Testis (tissue), 3 donors: ENCODE data around the gene CBX8. TPM values are rescaled to one million over a fixed set of nuclear protein-coding genes. Genes with fewer than 3 reads are reported as not detected.

Experiments
- DNase-seq: peaks from one replicate; pipeline ENCODE4 v3.0.0-alpha.2; 2019
- H3K27ac ChIP-seq, 2 donors: fragments of 200-600 bp; sonication (generic); one replicate each; pipeline ENCODE4 v1.5.1; 2019
- H3K27me3 ChIP-seq: fragments of 200-600 bp; sonication (generic); one replicate; pipeline ENCODE4 v1.5.1; 2019
- H3K36me3 ChIP-seq: fragments of 200-600 bp; sonication (generic); one replicate; pipeline ENCODE4 v1.5.1; 2017; ENCODE audit warnings: low read depth; ENCODE audit errors: missing control alignments
- H3K4me1 ChIP-seq: fragments of 200-600 bp; sonication (generic); one replicate; pipeline ENCODE4 v1.5.1; 2019
- H3K4me3 ChIP-seq, 2 donors: fragments of 200-600 bp; sonication (generic); one replicate each; pipeline ENCODE4 v1.5.1; 2017 to 2019
- H3K9me3 ChIP-seq: fragments of 200-600 bp; sonication (generic); one replicate; pipeline ENCODE4 v1.5.1; 2017
- CTCF ChIP-seq, 3 experiments: fragments of 450-650 bp in 2 of 3; fragments of 200-600 bp in 1 of 3; sonication (generic) in 1 of 3; IDR thresholded peaks; one replicate each; pipeline ENCODE4 v1.5.1; 2016 to 2019; ENCODE audit warnings: antibody characterized with exemption in 3 of 3, mild to moderate bottlenecking in 2 of 3, moderate library complexity in 1 of 3
- POLR2A ChIP-seq: fragments of 450-650 bp; IDR thresholded peaks from one replicate; pipeline ENCODE4 v1.6.1; 2017; ENCODE audit warnings: antibody characterized with exemption, mild to moderate bottlenecking, moderate library complexity
- WGBS, 2 donors: methylation state at CpG; one replicate each; pipeline ENCODE4 v1.1.5; 2018; 5-methylcytosine and 5-hydroxymethylcytosine counted together
- intact Hi-C: fragments of 100-400 bp; cut with DNase I; formaldehyde crosslinking; loops from one replicate; pipeline ENCODE4 v1.15.1; 2023; ENCODE audit warnings: low total_unique reads
- polyA plus RNA-seq: library from polyadenylated mRNA; stranded (reverse); fragments of 350-450 nt; fragmentation: Illumina TruSeq; extraction: RNeasy Lipid Tissue Mini Kit (QIAGEN cat#74804); gene quantifications from one replicate; pipeline ENCODE4 v1.2.3, GENCODE V29; 2014; ENCODE audit warnings: low read depth, low replicate concordance; ENCODE audit not compliant: insufficient read depth
- total RNA-seq, 2 donors: library from RNA; depleted of rRNA; stranded (reverse); fragments of >200 nt; gene quantifications; one replicate each; pipeline ENCODE4 v1.2.3, GENCODE V29; 2016

The CBX8 gene
- total and polyA plus RNA-seq, 3 donors from 2014 or later: 13.8 to 22.4 (median 13.9) TPM

- DNase-seq: no peak
- Histone ChIP-seq H3K27me3 (peaks cover 4% of the 10 kb centered on the region), H3K27ac (peak overlapping the region; percentile 80 to 93), H3K4me3 (peak overlapping the region; percentile 57 to 75), H3K36me3 (no peaks in the 10 kb centered on the region), H3K9me3 (no peaks in the 10 kb centered on the region), H3K4me1 (peaks cover 31% of the 10 kb centered on the region)
- intact Hi-C loops: no loop called here
- TF ChIP-seq POLR2A: no peak
- no peak for TF ChIP-seq CTCF (IDR thresholded peaks at IDR 0.05)
- WGBS, 2 donors: 3 to 4% methylated on average over 30 of the region's 30 CpGs
These were observed 41.1 kb upstream of the CBX8 start for GRCh38 chr17:79837888-79838521.

- no peak overlapping the region for H3K27ac ChIP-seq
- TF ChIP-seq CTCF (IDR thresholded peaks at IDR 0.05): no peak
- no peak for TF ChIP-seq POLR2A
- no peaks in the 10 kb centered on the region for H3K9me3 ChIP-seq
- H3K4me1 ChIP-seq: peaks cover 37% of the 10 kb centered on the region
- no peaks in the 10 kb centered on the region for H3K36me3 ChIP-seq
- peak; percentile 60 for DNase-seq
- H3K4me3 ChIP-seq: peak overlapping the region in 1 of 2 donors; percentile 75
- intact Hi-C loops: no loop called here
- WGBS, 2 donors: 41% methylated on average over 17 to 41 of the region's 41 CpGs
- no peaks in the 10 kb centered on the region for H3K27me3 ChIP-seq
These were observed 40.4 kb upstream of the CBX8 start for GRCh38 chr17:79836972-79837887.

- 51% methylated on average over 18 of the region's 18 CpGs; no CpG with 5 or more reads in 1 of the 2 donors for WGBS, 2 donors
- Histone ChIP-seq H3K4me1 (peaks cover 42% of the 10 kb centered on the region), H3K27me3 (no peaks in the 10 kb centered on the region), H3K4me3 (no peak overlapping the region), H3K36me3 (no peaks in the 10 kb centered on the region), H3K27ac (no peak overlapping the region), H3K9me3 (no peaks in the 10 kb centered on the region)
- DNase-seq: no peak
- TF ChIP-seq CTCF (IDR thresholded peaks at IDR 0.05): no peak
- no peak for TF ChIP-seq POLR2A
- intact Hi-C loops: no loop called here
These were observed 39.7 kb upstream of the CBX8 start for GRCh38 chr17:79836510-79836971.

GRCh38 chr17:79835953-79836509, 39.2 kb upstream of the CBX8 start:
- TF ChIP-seq CTCF (IDR thresholded peaks at IDR 0.05) (no peak), POLR2A (no peak)
- no peaks in the 10 kb centered on the region for H3K9me3 ChIP-seq
- H3K27ac ChIP-seq: no peak overlapping the region
- intact Hi-C loops: no loop called here
- DNase-seq: no peak
- H3K36me3 ChIP-seq: no peaks in the 10 kb centered on the region
- H3K4me1 ChIP-seq: peaks cover 47% of the 10 kb centered on the region
- 58 to 67% methylated on average over 10 to 23 of the region's 24 CpGs for WGBS, 2 donors
- no peak overlapping the region for H3K4me3 ChIP-seq
- H3K27me3 ChIP-seq: no peaks in the 10 kb centered on the region
